GM10248 (cell line): ENCODE results near the gene EMX2.
"Not testable (repeated sequence)": the region's sequence is repeated elsewhere in the genome, so short reads cannot be mapped to it uniquely, and the experiment has no call there.

Source experiments
- CTCF ChIA-PET: fragments of 300-600 bp; sonication (Branson Sonifier 250); formaldehyde crosslinking; extraction: SDS; loops from one replicate; lab custom pipeline; 2021; ENCODE audit warnings: antibody characterized with exemption; lab: Yijun Ruan, JAX
- POLR2A ChIA-PET: fragments of 350-650 bp; sonication (Branson Sonifier 250); formaldehyde crosslinking; extraction: SDS; loops from one replicate; lab custom pipeline; 2020; ENCODE audit warnings: antibody characterized with exemption; lab: Yijun Ruan, JAX
- DNase-seq: peaks from one replicate; pipeline ENCODE4 v3.0.0; 2012; ENCODE audit errors: extremely low spot score
- TF ChIP-seq, protein P1 (sequence below): IDR thresholded peaks from 2 replicates; pipeline ENCODE4 v1.5.1; 2012; ENCODE audit warnings: mild to moderate bottlenecking, low read depth; ENCODE audit errors: extremely low read depth, missing control alignments, control extremely low read depth

EMX2 gene

DNA sequence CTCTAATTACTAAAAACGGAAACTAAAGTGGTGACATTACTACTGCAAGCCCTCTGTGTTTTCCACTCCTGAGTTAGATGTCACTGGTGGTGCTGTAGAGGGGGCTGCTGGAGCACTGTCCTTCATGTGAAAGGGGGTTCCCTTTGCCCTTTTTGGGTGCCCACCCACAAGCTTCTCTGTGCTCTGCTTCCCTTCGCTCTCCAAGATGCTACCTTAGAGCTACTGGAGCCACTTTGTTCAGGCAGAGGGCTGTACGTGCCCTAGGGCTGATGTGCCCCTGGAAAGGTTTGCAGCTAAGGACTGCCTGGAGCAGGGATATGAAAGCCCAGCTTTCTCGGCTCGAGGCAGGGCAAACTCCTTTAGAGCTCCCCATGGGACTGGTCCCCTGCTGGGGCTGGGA lies 28.3 kb downstream of the EMX2 start:
- POLR2A ChIA-PET: no interaction called here
- DNase-seq: no peak
- TF ChIP-seq, protein P1, sequence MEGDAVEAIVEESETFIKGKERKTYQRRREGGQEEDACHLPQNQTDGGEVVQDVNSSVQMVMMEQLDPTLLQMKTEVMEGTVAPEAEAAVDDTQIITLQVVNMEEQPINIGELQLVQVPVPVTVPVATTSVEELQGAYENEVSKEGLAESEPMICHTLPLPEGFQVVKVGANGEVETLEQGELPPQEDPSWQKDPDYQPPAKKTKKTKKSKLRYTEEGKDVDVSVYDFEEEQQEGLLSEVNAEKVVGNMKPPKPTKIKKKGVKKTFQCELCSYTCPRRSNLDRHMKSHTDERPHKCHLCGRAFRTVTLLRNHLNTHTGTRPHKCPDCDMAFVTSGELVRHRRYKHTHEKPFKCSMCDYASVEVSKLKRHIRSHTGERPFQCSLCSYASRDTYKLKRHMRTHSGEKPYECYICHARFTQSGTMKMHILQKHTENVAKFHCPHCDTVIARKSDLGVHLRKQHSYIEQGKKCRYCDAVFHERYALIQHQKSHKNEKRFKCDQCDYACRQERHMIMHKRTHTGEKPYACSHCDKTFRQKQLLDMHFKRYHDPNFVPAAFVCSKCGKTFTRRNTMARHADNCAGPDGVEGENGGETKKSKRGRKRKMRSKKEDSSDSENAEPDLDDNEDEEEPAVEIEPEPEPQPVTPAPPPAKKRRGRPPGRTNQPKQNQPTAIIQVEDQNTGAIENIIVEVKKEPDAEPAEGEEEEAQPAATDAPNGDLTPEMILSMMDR: no peak
- CTCF ChIA-PET: interaction anchor here (1.3 to 1.6 kb wide), 3 partner anchors 10 to 354 kb away, joined by 3 to 5 read pairs (median 5); no protein-coding TSS in a partner anchor

DNA sequence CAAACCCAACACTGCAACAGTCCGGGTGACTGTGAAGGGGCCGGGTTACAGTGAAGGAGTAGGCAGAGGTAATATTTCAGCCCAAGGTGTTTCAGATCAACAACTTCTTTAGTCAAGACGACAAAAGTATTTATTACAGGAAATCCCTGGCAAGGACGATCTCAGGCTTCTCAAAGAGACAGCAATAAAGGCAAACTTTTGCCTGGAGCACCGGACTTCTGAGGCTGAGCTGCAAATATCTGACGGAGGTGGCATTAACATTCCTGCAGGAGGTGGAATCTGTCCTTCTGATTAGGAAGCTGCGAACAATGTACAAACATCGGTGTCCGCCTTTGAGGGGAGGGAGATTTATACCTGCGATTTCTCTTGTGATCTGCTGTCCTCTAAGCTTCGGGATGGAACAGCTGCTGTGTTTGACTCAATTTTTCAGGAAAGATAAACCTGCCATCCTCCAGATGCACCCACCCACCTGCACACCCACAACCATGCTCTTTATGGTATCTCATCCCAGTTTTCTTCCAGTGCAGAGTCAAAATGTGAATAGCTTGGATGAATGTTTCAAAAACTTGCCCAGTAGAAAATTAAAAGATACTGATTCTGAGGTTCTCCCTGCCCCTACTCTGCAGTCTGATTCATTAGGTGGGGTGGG lies 32.1 kb downstream of the EMX2 start:
- CTCF ChIA-PET: no interaction called here
- TF ChIP-seq, protein P1: no peak
- no peak for DNase-seq
- POLR2A ChIA-PET: no interaction called here

DNA sequence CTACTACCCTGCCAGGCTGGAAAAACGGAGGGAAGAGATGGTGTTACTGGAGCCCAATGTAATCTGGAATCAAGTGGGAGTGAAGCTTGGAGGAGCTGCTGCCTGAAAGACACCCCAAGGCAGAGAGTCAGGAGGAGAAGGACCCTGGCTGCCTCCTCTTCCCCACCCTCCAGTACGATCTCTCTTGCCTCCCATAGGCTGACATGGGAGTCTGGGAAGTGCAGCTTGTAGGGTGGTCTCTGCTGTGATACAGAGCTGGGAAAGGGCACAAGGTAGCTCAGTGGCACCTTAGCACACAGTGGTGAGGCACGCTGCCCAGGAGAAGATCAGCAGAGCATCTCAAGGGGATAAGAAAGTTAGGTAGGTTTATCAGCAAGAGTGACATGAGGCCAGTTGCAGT lies 35.9 kb downstream of the EMX2 start:
- CTCF ChIA-PET: interaction anchor here (1.2 to 1.9 kb wide), 2 partner anchors 11 to 42 kb away, joined by 3 to 4 read pairs; no protein-coding TSS in a partner anchor
- POLR2A ChIA-PET: no interaction called here
- no peak for DNase-seq
- TF ChIP-seq, protein P1: no peak

DNA sequence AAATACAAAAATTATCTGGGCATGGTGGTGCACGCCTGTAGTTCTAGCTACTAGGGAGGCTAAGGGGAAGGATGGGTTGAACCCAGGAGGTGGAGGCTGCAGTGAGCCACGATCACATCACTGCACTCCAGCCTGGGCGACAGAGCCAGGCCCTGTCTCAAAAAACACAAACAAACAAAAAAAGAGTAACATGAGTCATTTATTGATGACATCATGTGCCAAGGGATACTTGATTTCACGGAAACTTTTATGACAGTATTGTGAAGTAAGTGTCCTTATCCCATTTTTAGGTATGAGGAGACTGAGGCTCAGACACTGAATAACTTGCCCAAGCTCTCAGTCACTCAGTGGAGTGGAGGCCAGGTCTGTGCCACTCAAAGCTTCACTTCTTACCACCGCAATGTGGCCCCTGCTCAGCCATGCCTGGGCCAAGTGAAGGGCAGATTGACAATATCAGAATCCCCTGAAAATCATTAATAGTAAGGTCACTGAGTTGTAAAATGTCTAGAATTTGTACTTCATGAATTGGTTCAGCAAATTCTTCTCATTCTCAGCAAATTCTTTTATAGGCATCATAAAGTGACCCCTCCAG lies 36.5 kb downstream of the EMX2 start:
- TF ChIP-seq, protein P1: no peak
- DNase-seq: no peak
- ChIA-PET CTCF (interaction anchor here (1.2 to 1.9 kb wide), 2 partner anchors 11 to 41 kb away, joined by 3 to 4 read pairs; no protein-coding TSS in a partner anchor), POLR2A (no interaction called here)

DNA sequence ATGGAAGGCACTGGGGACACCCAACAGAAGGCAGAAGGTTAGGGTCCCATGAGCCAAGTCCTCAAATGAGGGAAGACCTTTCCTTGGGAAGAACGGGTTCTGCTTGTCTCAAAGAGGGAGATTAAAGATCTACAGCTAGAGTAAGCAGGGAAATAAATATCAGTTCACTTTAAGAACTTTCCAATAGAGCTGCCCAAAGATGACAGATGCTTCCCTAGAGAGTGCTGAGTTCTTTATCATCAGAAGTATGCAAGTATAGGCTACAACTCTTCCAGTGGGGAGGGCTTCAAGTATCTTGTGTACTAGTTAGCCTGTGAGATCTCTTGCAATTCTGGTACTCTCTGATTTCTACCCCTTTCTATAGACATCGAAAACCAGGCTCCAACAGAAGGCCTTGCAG lies 39.4 kb downstream of the EMX2 start:
- no peak for DNase-seq
- ChIA-PET POLR2A (no interaction called here), CTCF (interaction anchor here (0.7 kb wide), 1 partner anchor 16 kb away, joined by 3 read pairs; no protein-coding TSS in a partner anchor)
- TF ChIP-seq, protein P1: no peak

DNA sequence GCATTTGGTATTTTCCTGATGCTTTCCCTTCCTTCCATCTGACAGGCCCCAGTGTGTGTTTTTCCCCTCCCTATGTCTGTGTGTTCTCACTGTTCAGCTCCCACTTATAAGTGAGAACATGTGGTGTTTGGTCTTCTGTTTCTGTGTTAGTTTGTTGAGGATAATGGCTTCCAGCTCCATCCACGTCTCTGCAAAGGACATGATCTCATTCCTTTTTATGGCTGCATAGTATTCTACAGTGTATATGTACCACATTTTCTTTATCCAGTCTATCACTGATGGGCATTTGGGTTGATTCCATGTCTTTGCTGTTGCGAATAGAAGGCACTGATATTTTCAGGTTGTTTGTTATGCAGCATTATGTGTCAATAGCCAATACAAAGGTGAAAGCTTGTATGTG lies 42.3 kb downstream of the EMX2 start:
- POLR2A ChIA-PET, DNase-seq: not testable (repeated sequence)
- CTCF ChIA-PET: interaction anchor here (1.0 to 1.3 kb wide), 2 partner anchors 24 to 109 kb away, joined by 3 to 6 read pairs; no protein-coding TSS in a partner anchor

DNA sequence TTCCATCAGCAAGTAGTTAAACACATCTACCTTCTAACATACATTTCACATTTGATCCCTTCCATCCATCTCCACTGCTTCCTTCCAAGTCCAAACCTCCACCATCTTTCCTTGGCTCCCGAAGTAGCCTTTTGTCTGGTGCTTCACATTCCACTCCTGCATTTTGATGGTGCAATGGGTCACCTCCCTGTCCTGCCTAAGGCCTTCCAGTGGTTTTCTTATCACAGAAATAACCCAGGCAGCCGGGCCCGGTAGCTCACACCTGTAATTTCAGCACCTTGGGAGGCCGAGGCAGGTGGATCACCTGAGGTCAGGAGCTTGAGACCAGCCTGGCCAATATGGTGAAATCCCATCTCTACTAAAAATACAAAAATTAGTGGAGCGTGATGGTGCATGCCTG lies 44.5 kb downstream of the EMX2 start:
- TF ChIP-seq, protein P1: no peak
- DNase-seq: no peak
- CTCF ChIA-PET: interaction anchor here (1.3 kb wide), 1 partner anchor 21 kb away, joined by 4 read pairs; no protein-coding TSS in a partner anchor
- POLR2A ChIA-PET: no interaction called here
